ENCODE data around the gene KLC4. TPM values are rescaled to one million over a fixed set of nuclear protein-coding genes. Genes with fewer than 3 reads are reported as not detected.
A peak's percentile ranks its signal among the peaks of the same experiment; 100 is the strongest.

KLC4 gene
- total RNA-seq, 1 experiment from 2014 or later = 50.7 TPM

GRCh38 chr6:43052225-43052841, 7.1 kb upstream of the KLC4 start:
- Mint-ChIP-seq H3K27me3 (ENCODE audit: unreplicated experiment) (no peaks in the 10 kb centered on the region), H3K4me3 (ENCODE audit: low read depth, unreplicated experiment) (peak overlapping the region; percentile 97), H3K36me3 (ENCODE audit: insufficient read depth, unreplicated experiment) (peaks cover 62% of the 10 kb centered on the region), H3K27ac (ENCODE audit: unreplicated experiment) (peak overlapping the region; percentile 88), H3K4me1 (ENCODE audit: low read depth, unreplicated experiment) (peaks cover 13% of the 10 kb centered on the region), H3K9me3 (ENCODE audit: low read depth, unreplicated experiment) (no peaks in the 10 kb centered on the region)
- TF ChIP-seq, protein P1, sequence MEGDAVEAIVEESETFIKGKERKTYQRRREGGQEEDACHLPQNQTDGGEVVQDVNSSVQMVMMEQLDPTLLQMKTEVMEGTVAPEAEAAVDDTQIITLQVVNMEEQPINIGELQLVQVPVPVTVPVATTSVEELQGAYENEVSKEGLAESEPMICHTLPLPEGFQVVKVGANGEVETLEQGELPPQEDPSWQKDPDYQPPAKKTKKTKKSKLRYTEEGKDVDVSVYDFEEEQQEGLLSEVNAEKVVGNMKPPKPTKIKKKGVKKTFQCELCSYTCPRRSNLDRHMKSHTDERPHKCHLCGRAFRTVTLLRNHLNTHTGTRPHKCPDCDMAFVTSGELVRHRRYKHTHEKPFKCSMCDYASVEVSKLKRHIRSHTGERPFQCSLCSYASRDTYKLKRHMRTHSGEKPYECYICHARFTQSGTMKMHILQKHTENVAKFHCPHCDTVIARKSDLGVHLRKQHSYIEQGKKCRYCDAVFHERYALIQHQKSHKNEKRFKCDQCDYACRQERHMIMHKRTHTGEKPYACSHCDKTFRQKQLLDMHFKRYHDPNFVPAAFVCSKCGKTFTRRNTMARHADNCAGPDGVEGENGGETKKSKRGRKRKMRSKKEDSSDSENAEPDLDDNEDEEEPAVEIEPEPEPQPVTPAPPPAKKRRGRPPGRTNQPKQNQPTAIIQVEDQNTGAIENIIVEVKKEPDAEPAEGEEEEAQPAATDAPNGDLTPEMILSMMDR (IDR thresholded peaks at IDR 0.05; ENCODE audit: unreplicated experiment) = no peak
- intact Hi-C loops (cut with micrococcal nuclease; ENCODE audit: unreplicated experiment) = no loop called here
- CTCF ChIA-PET = no interaction called here
- no TSS peak for BruUV-seq (replicated peaks)
- DNase-seq = no peak

DNA sequence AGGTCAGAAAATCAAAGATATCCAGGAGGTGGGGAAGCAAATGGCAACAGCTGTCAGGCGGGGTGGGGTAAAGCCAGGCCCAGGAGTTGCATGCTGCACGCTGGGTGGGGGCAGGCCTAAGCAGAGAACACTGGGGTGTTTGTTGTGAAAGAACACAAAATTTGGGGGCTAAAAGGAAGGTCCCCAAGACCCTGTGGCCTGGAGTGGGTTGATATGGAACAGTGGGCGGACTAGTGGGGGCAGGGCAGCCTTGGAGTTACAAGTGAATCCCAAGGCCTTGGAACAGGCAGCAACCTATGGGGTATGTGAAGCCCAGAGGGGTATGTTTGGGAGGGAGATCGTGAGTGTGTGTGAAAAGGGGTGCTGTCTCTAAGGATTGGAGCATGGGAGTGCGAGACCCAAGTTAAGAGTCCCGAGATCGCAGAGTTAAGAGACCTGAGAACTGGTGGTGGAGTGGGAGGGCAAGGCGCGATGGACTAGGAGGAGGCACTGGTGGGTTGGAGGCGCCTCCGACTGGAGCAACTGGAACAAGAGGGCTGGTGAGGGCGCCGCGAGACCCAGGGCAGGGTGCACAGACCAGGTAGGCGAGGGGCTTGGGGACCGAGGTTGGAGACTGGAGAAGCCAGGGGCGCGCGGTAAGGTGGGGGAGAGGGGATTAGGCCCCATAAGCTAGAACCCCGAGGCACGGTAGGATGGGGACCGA, 6.4 kb upstream of the KLC4 start:
- CTCF ChIA-PET = interaction anchor here (0.6 to 1.0 kb wide), 5 partner anchors 39 to 374 kb away, joined by 3 to 5 read pairs (median 3); partner anchors contain the start of genes ABCC10, KLHDC3, MEA1 and PPP2R5D
- Mint-ChIP-seq H3K27ac (ENCODE audit: unreplicated experiment) (peak overlapping the region; percentile 88), H3K9me3 (ENCODE audit: low read depth, unreplicated experiment) (no peaks in the 10 kb centered on the region), H3K4me3 (ENCODE audit: low read depth, unreplicated experiment) (peak overlapping the region; percentile 97), H3K27me3 (ENCODE audit: unreplicated experiment) (no peaks in the 10 kb centered on the region), H3K4me1 (ENCODE audit: low read depth, unreplicated experiment) (peaks cover 14% of the 10 kb centered on the region), H3K36me3 (ENCODE audit: insufficient read depth, unreplicated experiment) (peaks cover 63% of the 10 kb centered on the region)
- TF ChIP-seq, protein P1 (IDR thresholded peaks at IDR 0.05; ENCODE audit: unreplicated experiment) = no peak
- TSS peak; percentile 14 for BruUV-seq (replicated peaks)
- no peak for DNase-seq
- intact Hi-C loops (cut with micrococcal nuclease; ENCODE audit: unreplicated experiment) = no loop called here

- no TSS peak for BruUV-seq (replicated peaks)
- peak; percentile 98 for DNase-seq
- peaks cover 21% of the 10 kb centered on the region for H3K4me1 Mint-ChIP-seq (ENCODE audit: low read depth, unreplicated experiment)
- peak within 1 kb of the TSS; percentile 88 for H3K27ac Mint-ChIP-seq (ENCODE audit: unreplicated experiment)
- no peaks in the 10 kb centered on the region for H3K9me3 Mint-ChIP-seq (ENCODE audit: low read depth, unreplicated experiment)
- peak within 1 kb of the TSS; percentile 97 for H3K4me3 Mint-ChIP-seq (ENCODE audit: low read depth, unreplicated experiment)
- intact Hi-C loops (cut with micrococcal nuclease; ENCODE audit: unreplicated experiment) = no loop called here
- H3K36me3 Mint-ChIP-seq (ENCODE audit: insufficient read depth, unreplicated experiment) = peaks cover 66% of the 10 kb centered on the region
- CTCF ChIA-PET = interaction anchor here (0.6 to 1.7 kb wide), 7 partner anchors 11 to 374 kb away, joined by 3 to 6 read pairs (median 4); partner anchors contain the start of genes ABCC10, KLHDC3, MEA1 and PPP2R5D
- H3K27me3 Mint-ChIP-seq (ENCODE audit: unreplicated experiment) = no peaks in the 10 kb centered on the region
- TF ChIP-seq, protein P1 (IDR thresholded peaks at IDR 0.05; ENCODE audit: unreplicated experiment) = no peak
These were observed 5.8 kb upstream of the KLC4 start, which contains the start of gene CUL7 for GRCh38 chr6:43053545-43054205. CUL7 (minus strand) TSS chr6:43053851; CDS start chr6:43052788, 1,063 bp downstream.

DNA sequence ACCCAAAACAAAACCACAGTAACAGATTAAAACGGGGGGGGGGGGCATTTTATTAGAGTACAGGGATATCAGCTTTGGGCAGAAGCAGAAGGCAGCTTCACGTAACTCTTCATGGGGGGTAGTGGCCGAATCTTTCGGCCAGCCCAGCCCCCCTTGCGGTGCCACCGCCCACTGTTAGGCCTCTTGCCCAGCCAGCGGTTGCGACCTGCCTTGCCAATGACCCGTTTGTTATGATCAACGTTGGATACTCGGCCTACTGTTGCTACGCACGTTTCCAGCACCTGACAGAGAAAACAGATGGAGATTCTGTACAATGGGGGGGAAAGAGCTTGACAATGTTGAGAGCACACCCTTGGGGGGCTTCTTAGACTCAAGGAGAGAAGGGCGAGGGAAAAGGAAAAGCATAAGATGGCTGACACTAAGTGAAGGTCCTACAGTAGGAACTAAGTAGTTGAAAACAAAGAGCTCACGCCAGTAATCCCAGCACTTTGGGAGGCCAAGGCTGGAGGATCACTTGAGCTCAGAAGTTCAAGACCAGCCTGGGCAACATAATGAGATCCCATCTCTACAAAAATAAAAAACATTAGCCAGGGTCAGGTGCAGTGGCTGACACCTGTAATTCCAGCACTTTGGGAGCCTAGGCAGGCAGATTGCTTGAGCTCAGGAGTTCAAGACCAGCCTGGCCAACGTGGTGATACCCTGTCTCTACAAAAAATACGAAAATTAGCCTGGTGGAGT, 5.1 kb upstream of the KLC4 start:
- BruUV-seq (replicated peaks) = no TSS peak
- Mint-ChIP-seq H3K27me3 (ENCODE audit: unreplicated experiment) (no peaks in the 10 kb centered on the region), H3K9me3 (ENCODE audit: low read depth, unreplicated experiment) (no peaks in the 10 kb centered on the region), H3K4me1 (ENCODE audit: low read depth, unreplicated experiment) (peaks cover 22% of the 10 kb centered on the region), H3K27ac (ENCODE audit: unreplicated experiment) (peak overlapping the region; percentile 88), H3K4me3 (ENCODE audit: low read depth, unreplicated experiment) (peak overlapping the region; percentile 97), H3K36me3 (ENCODE audit: insufficient read depth, unreplicated experiment) (peaks cover 66% of the 10 kb centered on the region)
- TF ChIP-seq, protein P1 (IDR thresholded peaks at IDR 0.05; ENCODE audit: unreplicated experiment) = no peak
- CTCF ChIA-PET = interaction anchor here (0.6 to 1.7 kb wide), 6 partner anchors 11 to 245 kb away, joined by 3 to 6 read pairs (median 4); partner anchors contain the start of genes KLHDC3 and MEA1
- intact Hi-C loops (cut with micrococcal nuclease; ENCODE audit: unreplicated experiment) = no loop called here
- DNase-seq = no peak

All from Calu3 (cell line).